ENCODE measurements around the gene CCDC12.

CCDC12 gene

DNA sequence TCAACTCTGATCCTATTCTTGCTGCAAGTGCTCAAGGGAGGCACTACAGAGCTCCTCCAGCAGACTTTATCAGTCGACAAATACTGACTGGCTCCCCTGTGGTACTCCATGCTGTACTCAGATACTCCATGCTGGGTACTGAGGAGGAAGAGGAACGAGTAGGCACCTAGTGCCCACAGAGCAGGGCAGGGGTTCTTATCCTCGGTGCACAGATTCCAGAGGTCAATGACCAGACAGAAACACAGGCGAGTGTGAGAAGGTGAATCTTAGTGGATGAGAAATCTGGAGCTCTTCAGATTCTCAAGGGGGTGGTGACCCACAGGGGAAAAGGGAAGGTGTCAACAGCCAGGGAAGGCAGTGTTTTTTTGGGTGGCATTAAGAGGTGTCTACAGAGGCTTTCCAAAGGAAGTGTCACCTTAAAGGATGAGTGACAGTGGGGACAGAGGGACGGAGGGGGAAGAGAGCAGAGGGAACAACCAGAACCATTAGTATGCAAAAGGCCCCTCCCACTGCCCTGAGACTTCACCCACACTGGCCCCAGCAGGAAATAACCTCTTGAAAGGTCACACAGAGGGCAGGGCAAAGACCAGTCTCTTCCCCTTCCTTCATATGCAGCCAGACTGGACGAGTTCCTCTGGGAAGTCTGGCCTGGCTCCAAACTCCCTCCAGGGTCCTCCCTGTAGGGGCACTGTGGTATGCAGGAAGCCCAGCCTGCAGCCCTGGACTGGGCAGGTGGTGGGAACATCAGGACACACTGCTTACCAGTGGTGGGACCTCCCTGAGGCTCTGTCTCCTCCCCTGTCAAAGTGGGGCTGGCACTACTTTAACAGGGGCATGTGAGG lies 27.5 kb downstream of the CCDC12 start:
- H3K4me1 ChIP-seq (ENCODE audit: control insufficient read depth in 1 of 2, insufficient read depth in 2 of 2, low read length in 2 of 2), result peaks cover 30 to 60% of the 10 kb centered on the region in 2 donors
- H3K36me3 ChIP-seq (ENCODE audit: control insufficient read depth in 1 of 2, insufficient read depth in 2 of 2, low read length in 2 of 2), result peaks cover 4 to 8% of the 10 kb centered on the region in 2 donors
- H3K27me3 ChIP-seq (ENCODE audit: low read depth, low read length), result no peaks in the 10 kb centered on the region
- peak overlapping the region in 1 of 2 donors; percentile 13 for H3K4me3 ChIP-seq (ENCODE audit: low read depth in 1 of 2, low read length in 2 of 2)
- H3K9me3 ChIP-seq (ENCODE audit: control insufficient read depth in 1 of 2, low read length in 2 of 2), result no peaks in the 10 kb centered on the region
- H3K27ac ChIP-seq (ENCODE audit: low read length), result peak overlapping the region; percentile 88

DNA sequence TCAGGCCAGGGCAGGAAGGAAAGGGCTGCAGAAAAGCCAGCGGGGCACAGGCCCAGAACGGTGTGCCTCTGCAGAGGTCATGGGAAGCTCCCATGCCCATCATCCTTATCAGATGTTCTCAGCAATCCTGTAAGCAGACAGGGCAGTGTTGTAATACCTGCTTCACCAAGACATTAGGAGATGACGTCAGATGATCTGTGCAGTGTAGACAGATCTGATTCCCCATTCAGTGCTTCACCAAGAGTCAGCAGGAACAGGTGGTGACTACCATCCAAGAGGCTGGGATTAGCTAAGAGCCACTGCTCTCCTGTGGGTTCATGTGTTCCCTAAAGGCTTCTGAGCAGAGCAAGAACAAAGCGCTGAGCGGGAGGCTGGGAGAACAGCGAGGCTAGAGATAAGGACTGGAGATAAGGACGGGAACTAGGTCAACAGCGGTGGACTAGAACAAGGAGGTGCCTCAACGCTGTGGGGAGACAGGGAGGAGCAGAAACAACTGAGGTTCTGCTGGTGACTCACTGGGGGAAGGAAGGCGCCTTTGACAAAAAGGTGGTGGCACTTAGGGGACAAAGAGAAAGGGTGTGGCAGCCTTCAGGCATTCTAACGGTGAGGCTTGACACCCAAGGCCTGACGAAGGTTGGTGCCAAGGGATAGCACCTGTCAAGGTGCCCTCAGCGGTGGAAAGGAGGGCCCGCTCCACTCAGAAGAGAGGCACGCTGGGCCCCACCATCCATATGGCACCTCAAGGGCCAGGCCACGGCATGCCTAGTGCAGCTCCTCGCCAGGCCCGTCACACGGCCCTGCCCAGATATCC lies 28.4 kb downstream of the CCDC12 start:
- H3K27ac ChIP-seq (ENCODE audit: low read length), result peak overlapping the region; percentile 88
- H3K4me3 ChIP-seq (ENCODE audit: low read depth in 1 of 2, low read length in 2 of 2), result peak overlapping the region in 1 of 2 donors; percentile 18
- H3K4me1 ChIP-seq (ENCODE audit: control insufficient read depth in 1 of 2, insufficient read depth in 2 of 2, low read length in 2 of 2), result peaks cover 30 to 66% of the 10 kb centered on the region in 2 donors
- H3K36me3 ChIP-seq (ENCODE audit: control insufficient read depth in 1 of 2, insufficient read depth in 2 of 2, low read length in 2 of 2), result peaks cover 4 to 8% of the 10 kb centered on the region in 2 donors
- no peaks in the 10 kb centered on the region for H3K27me3 ChIP-seq (ENCODE audit: low read depth, low read length)
- H3K9me3 ChIP-seq (ENCODE audit: control insufficient read depth in 1 of 2, low read length in 2 of 2), result no peaks in the 10 kb centered on the region

DNA sequence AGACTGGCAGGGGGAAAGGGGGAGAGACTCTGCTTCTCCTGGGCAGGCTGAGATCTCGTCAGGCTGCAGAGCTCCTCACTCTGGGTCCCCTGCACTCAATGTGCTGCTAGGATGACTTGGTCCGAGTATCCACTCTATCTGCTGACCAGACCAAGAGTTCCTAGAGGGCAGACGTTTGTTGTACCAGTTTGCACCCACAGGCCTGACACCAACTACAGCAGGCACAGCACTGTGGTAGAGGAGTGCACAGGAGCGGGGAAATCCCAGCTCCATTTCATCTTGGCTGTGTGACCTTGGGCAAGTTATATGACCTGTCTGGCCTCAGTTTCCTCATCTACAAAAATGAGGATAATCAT lies 29.0 kb downstream of the CCDC12 start:
- Histone ChIP-seq H3K27ac (ENCODE audit: low read length) (peak overlapping the region; percentile 88), H3K4me3 (ENCODE audit: low read depth in 1 of 2, low read length in 2 of 2) (peak overlapping the region in 1 of 2 donors; percentile 18), H3K9me3 (ENCODE audit: control insufficient read depth in 1 of 2, low read length in 2 of 2) (no peaks in the 10 kb centered on the region), H3K4me1 (ENCODE audit: control insufficient read depth in 1 of 2, insufficient read depth in 2 of 2, low read length in 2 of 2) (peaks cover 30 to 66% of the 10 kb centered on the region in 2 donors), H3K27me3 (ENCODE audit: low read depth, low read length) (no peaks in the 10 kb centered on the region), H3K36me3 (ENCODE audit: control insufficient read depth in 1 of 2, insufficient read depth in 2 of 2, low read length in 2 of 2) (peaks cover 4 to 8% of the 10 kb centered on the region in 2 donors)

DNA sequence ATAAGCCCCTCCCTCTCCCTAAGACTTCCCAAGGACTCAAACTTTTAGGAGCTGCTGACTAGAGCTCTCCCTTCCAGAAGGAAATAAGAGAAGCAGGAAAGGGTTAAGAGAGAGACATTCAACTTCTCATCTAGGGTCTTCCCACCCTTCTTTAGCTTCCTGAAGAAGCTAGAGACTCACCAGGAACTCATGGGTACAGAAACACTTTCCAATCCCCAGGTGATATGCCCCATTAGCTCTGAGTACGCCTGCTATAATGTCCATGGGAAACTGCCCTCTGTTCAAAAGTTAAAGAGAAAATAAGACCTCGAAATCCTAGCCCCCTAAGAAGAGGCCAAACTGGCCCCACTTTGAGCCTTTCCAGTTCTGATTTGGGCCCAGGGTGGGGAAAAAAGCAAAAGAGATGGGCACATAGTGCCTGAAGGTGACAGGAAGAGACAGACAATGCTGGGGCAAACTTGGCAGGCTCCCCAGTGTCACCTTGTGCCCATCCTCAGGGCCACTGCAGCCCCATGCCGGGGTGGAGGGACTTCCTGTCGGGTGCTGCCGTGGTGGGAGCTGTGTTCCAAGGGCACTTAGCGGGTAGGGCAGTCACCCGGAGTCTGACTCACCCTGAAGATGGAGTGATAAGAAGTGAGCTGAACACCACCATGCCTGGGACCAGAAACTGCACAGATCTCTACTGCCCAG lies 29.5 kb downstream of the CCDC12 start:
- peaks cover 32 to 64% of the 10 kb centered on the region in 2 donors for H3K4me1 ChIP-seq (ENCODE audit: control insufficient read depth in 1 of 2, insufficient read depth in 2 of 2, low read length in 2 of 2)
- peak overlapping the region in 1 of 2 donors; percentile 18 for H3K4me3 ChIP-seq (ENCODE audit: low read depth in 1 of 2, low read length in 2 of 2)
- no peaks in the 10 kb centered on the region for H3K9me3 ChIP-seq (ENCODE audit: control insufficient read depth in 1 of 2, low read length in 2 of 2)
- no peaks in the 10 kb centered on the region for H3K27me3 ChIP-seq (ENCODE audit: low read depth, low read length)
- peaks cover 4 to 8% of the 10 kb centered on the region in 2 donors for H3K36me3 ChIP-seq (ENCODE audit: control insufficient read depth in 1 of 2, insufficient read depth in 2 of 2, low read length in 2 of 2)
- H3K27ac ChIP-seq (ENCODE audit: low read length), result peak overlapping the region; percentile 88

DNA sequence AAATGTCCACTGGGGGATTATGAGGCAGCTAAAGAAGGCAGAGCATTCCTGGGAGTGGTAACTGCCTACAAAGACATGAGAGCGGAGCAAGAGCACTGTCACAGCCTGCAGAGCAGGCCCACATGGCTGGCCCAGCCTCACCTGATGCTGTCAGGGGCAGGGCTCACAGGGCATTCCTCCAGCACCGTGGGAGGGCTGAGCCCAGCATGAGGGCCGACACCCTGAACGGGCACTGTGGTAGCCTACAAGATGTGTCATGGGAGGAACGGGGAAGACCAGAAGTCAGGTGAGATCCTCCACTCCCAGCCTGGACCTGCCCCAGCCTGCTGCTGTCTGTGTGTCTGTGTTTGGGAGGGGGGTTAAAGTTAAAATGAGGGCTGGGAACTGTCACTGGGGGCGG lies 30.1 kb downstream of the CCDC12 start:
- peak overlapping the region; percentile 88 for H3K27ac ChIP-seq (ENCODE audit: low read length)

DNA sequence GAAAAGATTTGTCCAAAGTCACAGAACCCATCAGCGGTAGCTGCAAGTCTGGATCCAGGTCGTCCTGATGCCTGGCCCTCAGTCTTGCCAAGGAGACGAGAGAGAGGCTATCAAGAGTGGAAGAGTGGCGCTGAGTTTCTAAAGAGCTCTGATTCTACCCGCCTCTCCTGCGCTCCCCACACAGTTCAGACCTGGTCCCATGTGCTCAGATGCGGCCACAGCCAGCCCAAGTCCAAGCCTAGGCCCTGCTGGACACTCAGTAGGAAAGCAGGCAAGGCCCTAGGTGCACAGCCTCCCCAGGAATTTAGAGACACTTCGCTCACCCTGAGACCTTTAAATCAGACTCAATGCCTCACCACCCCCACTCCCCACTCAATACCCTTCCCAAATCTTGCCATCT lies 32.4 kb downstream of the CCDC12 start:
- Histone ChIP-seq H3K27ac (ENCODE audit: low read length) (peak overlapping the region; percentile 83), H3K9me3 (ENCODE audit: control insufficient read depth in 1 of 2, low read length in 2 of 2) (no peaks in the 10 kb centered on the region), H3K36me3 (ENCODE audit: control insufficient read depth in 1 of 2, insufficient read depth in 2 of 2, low read length in 2 of 2) (peaks cover 18 to 22% of the 10 kb centered on the region in 2 donors), H3K4me1 (ENCODE audit: control insufficient read depth in 1 of 2, insufficient read depth in 2 of 2, low read length in 2 of 2) (peaks cover 34 to 57% of the 10 kb centered on the region in 2 donors), H3K27me3 (ENCODE audit: low read depth, low read length) (no peaks in the 10 kb centered on the region), H3K4me3 (ENCODE audit: low read depth in 1 of 2, low read length in 2 of 2) (no peak overlapping the region)

More for the DNA sequence above, 30.1 kb downstream of the CCDC12 start:
- Histone ChIP-seq H3K27me3 (ENCODE audit: low read depth, low read length) (no peaks in the 10 kb centered on the region), H3K4me1 (ENCODE audit: control insufficient read depth in 1 of 2, insufficient read depth in 2 of 2, low read length in 2 of 2) (peaks cover 37 to 64% of the 10 kb centered on the region in 2 donors), H3K36me3 (ENCODE audit: control insufficient read depth in 1 of 2, insufficient read depth in 2 of 2, low read length in 2 of 2) (peaks cover 4 to 8% of the 10 kb centered on the region in 2 donors), H3K9me3 (ENCODE audit: control insufficient read depth in 1 of 2, low read length in 2 of 2) (no peaks in the 10 kb centered on the region), H3K4me3 (ENCODE audit: low read depth in 1 of 2, low read length in 2 of 2) (no peak overlapping the region)

DNA sequence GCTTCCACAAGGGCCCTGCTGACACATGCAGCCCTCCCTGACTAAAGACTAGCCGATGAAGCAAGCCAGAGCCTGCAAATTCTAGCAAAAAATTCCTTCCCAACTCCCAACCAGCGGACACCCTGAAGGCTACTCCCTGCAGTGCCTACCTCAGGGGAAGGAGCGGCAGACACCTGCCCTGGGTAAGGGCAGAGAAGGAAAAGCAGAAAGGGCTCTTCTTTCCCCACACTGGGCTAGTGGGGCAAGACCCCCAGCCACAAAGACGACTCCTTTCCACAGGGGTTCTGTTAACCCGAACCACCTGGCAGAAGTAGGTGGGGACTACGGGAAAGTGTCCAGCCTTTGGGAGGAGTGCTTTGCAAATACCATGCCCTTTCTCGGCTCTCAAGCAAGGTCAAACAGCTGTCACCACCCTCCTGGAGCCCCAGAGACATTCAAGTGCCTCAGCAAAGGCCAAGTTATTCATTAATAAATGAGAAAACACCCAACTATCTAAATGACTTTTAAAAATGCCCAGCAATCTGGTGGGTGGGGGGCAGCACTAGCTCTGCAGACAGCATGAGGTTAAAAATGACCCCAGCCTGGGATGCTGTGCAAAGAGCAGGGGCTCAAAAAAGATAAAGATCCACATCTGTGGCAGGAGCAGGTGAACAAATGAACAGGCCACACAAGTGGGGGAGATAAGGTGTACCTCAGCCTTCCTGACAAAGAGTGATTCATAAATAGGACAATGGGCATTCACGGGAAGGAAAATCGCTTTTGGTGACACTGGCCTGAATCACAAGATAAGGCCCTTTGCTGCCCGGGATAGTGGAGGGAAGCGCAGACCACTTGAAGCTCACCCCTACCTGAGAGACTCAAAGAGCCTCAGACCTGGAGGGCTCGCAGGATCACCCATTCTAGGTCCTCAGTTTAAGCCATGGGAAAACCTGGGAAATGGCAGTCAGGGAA lies 33.0 kb downstream of the CCDC12 start:
- Histone ChIP-seq H3K27ac (ENCODE audit: low read length) (peak overlapping the region; percentile 83), H3K27me3 (ENCODE audit: low read depth, low read length) (no peaks in the 10 kb centered on the region), H3K4me1 (ENCODE audit: control insufficient read depth in 1 of 2, insufficient read depth in 2 of 2, low read length in 2 of 2) (peaks cover 31 to 55% of the 10 kb centered on the region in 2 donors), H3K9me3 (ENCODE audit: control insufficient read depth in 1 of 2, low read length in 2 of 2) (no peaks in the 10 kb centered on the region), H3K36me3 (ENCODE audit: control insufficient read depth in 1 of 2, insufficient read depth in 2 of 2, low read length in 2 of 2) (peaks cover 18 to 22% of the 10 kb centered on the region in 2 donors), H3K4me3 (ENCODE audit: low read depth in 1 of 2, low read length in 2 of 2) (no peak overlapping the region)

DNA sequence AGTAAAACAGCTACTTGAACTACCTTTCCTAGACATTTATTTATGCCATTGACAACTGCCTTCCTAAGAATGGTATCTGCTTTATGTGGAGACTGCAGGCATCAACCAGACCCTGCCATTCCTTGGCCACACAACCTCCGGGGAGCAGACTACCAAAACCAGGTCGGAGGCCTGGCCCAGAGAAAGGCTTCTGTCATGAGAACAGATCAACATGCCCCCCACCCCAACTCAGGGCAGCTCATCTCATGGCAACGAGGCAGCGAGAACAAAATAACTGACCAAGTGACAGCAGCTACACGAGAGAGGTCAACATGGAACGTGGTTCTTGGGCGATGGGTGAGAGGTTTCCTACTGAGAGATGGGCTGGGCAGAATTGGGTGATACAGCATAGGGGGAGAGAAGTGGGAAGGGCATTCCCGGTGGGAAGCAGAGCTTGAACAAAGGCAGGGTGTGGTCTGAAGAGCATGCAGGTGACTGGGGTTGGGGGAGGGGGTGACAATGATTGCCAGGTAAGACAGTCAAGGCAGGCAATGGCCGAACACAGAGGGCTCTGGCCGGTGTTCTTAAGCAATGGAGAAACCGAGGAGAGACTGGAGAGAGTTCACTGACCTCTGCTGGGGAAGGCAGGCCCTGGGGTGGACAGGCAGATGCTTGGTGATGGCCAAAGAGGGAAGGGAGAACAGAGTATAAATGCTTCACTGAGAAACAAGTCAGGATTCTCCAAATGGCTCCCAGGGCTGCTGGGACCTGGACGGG lies 33.9 kb downstream of the CCDC12 start:
- Histone ChIP-seq H3K36me3 (ENCODE audit: control insufficient read depth in 1 of 2, insufficient read depth in 2 of 2, low read length in 2 of 2) (peaks cover 22 to 24% of the 10 kb centered on the region in 2 donors), H3K27me3 (ENCODE audit: low read depth, low read length) (no peaks in the 10 kb centered on the region), H3K4me3 (ENCODE audit: low read depth in 1 of 2, low read length in 2 of 2) (no peak overlapping the region), H3K4me1 (ENCODE audit: control insufficient read depth in 1 of 2, insufficient read depth in 2 of 2, low read length in 2 of 2) (peaks cover 26 to 54% of the 10 kb centered on the region in 2 donors), H3K27ac (ENCODE audit: low read length) (peak overlapping the region; percentile 83), H3K9me3 (ENCODE audit: control insufficient read depth in 1 of 2, low read length in 2 of 2) (no peaks in the 10 kb centered on the region)

DNA sequence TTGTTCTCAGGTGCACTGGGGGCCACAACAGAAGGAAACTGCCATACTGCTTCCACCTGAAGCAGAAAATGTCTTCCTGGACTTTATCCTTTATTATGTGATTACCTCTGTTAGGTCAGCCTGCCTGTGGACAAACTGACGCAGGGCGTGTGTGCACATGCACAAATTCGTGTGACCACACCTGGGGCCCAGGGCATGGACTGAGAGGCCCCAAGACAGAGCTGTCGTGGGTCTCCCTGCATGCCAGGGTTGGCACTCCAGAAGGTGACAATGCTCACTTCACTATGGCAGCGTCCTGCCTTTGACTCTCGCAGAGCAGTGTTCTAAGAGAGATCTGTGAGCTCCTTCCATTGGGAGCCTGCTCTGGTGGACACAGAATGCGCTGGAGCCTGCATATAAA lies 34.5 kb downstream of the CCDC12 start:
- Histone ChIP-seq H3K4me3 (ENCODE audit: low read depth in 1 of 2, low read length in 2 of 2) (no peak overlapping the region), H3K27me3 (ENCODE audit: low read depth, low read length) (no peaks in the 10 kb centered on the region), H3K27ac (ENCODE audit: low read length) (peak overlapping the region; percentile 83), H3K4me1 (ENCODE audit: control insufficient read depth in 1 of 2, insufficient read depth in 2 of 2, low read length in 2 of 2) (peaks cover 20 to 48% of the 10 kb centered on the region in 2 donors), H3K36me3 (ENCODE audit: control insufficient read depth in 1 of 2, insufficient read depth in 2 of 2, low read length in 2 of 2) (peaks cover 22 to 23% of the 10 kb centered on the region in 2 donors), H3K9me3 (ENCODE audit: control insufficient read depth in 1 of 2, low read length in 2 of 2) (no peaks in the 10 kb centered on the region)

Data from muscle layer of duodenum (tissue), 2 donors.